Muscle of back (tissue), 11 donors: ENCODE results near the gene MSLN. TPM values are rescaled to one million over a fixed set of nuclear protein-coding genes. Genes with fewer than 3 reads are reported as not detected.
"Not testable (repeated sequence)": the region's sequence is repeated elsewhere in the genome, so short reads cannot be mapped to it uniquely, and the experiment has no call there.

ENCODE experiments used
- DNase-seq, 3 donors: peaks; one replicate each; pipeline versions ENCODE4 v3.0.0 to v3.0.0-alpha.2; 2013
- polyA plus RNA-seq, 10 donors: library from polyadenylated mRNA; unstranded; fragments of 120-200 nt; gene quantifications; one replicate each; pipeline ENCODE4 v1.2.1, GENCODE V29; 2013; ENCODE audit not compliant: insufficient read length in 10 of 10

MSLN gene
- polyA plus RNA-seq, 10 donors: 0.28 to 3.8 (median 0.55) TPM

GRCh38 chr16:734208-734980 lies 26.1 kb upstream of the MSLN start:
- DNase-seq: no peak

- no peak for DNase-seq
Observed at GRCh38 chr16:734981-735881, 25.3 kb upstream of the MSLN start.

- DNase-seq: no peak
Observed at GRCh38 chr16:735982-736453, 24.5 kb upstream of the MSLN start.

GRCh38 chr16:736936-737481 lies 23.5 kb upstream of the MSLN start:
- no peak for DNase-seq

- DNase-seq: no peak
Observed at GRCh38 chr16:739560-740458, 20.7 kb upstream of the MSLN start.

GRCh38 chr16:740459-740763 lies 20.1 kb upstream of the MSLN start:
- no peak for DNase-seq

- peak; percentile 86 to 95 (median 92) for DNase-seq
Observed at GRCh38 chr16:740764-741505, 19.6 kb upstream of the MSLN start, which contains the start of gene CIAO3. Gene CIAO3, minus strand, starts transcription at chr16:740997. Its CDS starts 12 bp downstream, at chr16:740985.

GRCh38 chr16:741986-742629 lies 18.4 kb upstream of the MSLN start:
- DNase-seq: no peak

- DNase-seq: not testable (repeated sequence)
Observed at GRCh38 chr16:742894-743293, 17.6 kb upstream of the MSLN start.

GRCh38 chr16:743794-744500 lies 16.6 kb upstream of the MSLN start:
- DNase-seq: no peak

- no peak for DNase-seq
Observed at GRCh38 chr16:745739-746138, 14.8 kb upstream of the MSLN start.

- no peak for DNase-seq
Observed at GRCh38 chr16:746637-747036, 13.9 kb upstream of the MSLN start.

GRCh38 chr16:747978-748746 lies 12.4 kb upstream of the MSLN start:
- DNase-seq: no peak

- no peak for DNase-seq
Observed at GRCh38 chr16:749010-749409, 11.5 kb upstream of the MSLN start.

- DNase-seq: no peak
Observed at GRCh38 chr16:750485-750884, 10.0 kb upstream of the MSLN start.

GRCh38 chr16:751152-752006 lies 9.2 kb upstream of the MSLN start:
- DNase-seq: no peak

- DNase-seq: no peak
Observed at GRCh38 chr16:752007-752312, 8.6 kb upstream of the MSLN start.

GRCh38 chr16:754121-754607 lies 6.4 kb upstream of the MSLN start:
- not testable (repeated sequence) for DNase-seq
